Naive thymus-derived CD8-positive, alpha-beta T cell (primary cell): ENCODE measurements around the gene SPACA9. TPM values are rescaled to one million over a fixed set of nuclear protein-coding genes. Genes with fewer than 3 reads are reported as not detected.

Experiments used
- ATAC-seq, 2 donors: fragments of 150-1000 bp; cut with Tn5 transposase in 1 of 2; sonication (Bioruptor Pico), chemical (Tn5 transposase) in 1 of 2; 1 replicate in 1 of 2; 2 replicates in 1 of 2; pipeline ENCODE4 v1.10.0; 2021; ENCODE audit warnings: mild to moderate bottlenecking in 2 of 2, moderate library complexity in 2 of 2
- POLR2A ChIA-PET: fragments of 350-600 bp; sonication (Branson Sonifier 250); formaldehyde crosslinking; loops from one replicate; lab custom pipeline; 2021; ENCODE audit warnings: antibody characterized with exemption; lab: Charles Lee
- DNase-seq, 10 donors: peaks; one replicate each; pipeline versions ENCODE4 v3.0.0 to v3.0.0-alpha.2; 2020 to 2022
- H3K27ac Mint-ChIP-seq, 10 donors: one replicate each; pipeline ENCODE4 v1.8.0; 2020 to 2022; ENCODE audit warnings: mild to moderate bottlenecking in 10 of 10, mixed read lengths in 10 of 10, moderate library complexity in 4 of 10, inconsistent platforms in 1 of 10
- H3K27me3 Mint-ChIP-seq, 5 donors: one replicate each; pipeline ENCODE4 v1.8.0; 2021 to 2022; ENCODE audit warnings: mixed read lengths in 5 of 5
- H3K36me3 Mint-ChIP-seq, 3 donors: one replicate each; pipeline ENCODE4 v1.8.0; 2020 to 2022; ENCODE audit warnings: mixed read lengths in 3 of 3, mild to moderate bottlenecking in 2 of 3, inconsistent platforms in 1 of 3
- H3K4me1 Mint-ChIP-seq, 4 donors: one replicate each; pipeline ENCODE4 v1.8.0; 2021 to 2022; ENCODE audit warnings: mixed read lengths in 4 of 4
- H3K4me3 Mint-ChIP-seq, 10 donors: one replicate each; pipeline ENCODE4 v1.8.0; 2020 to 2022; ENCODE audit warnings: mild to moderate bottlenecking in 10 of 10, mixed read lengths in 10 of 10, moderate library complexity in 6 of 10, inconsistent platforms in 1 of 10
- H3K9me3 Mint-ChIP-seq, 9 donors: one replicate each; pipeline ENCODE4 v1.8.0; 2020 to 2022; ENCODE audit warnings: mixed read lengths in 9 of 9, mild to moderate bottlenecking in 3 of 9, inconsistent platforms in 1 of 9, moderate library complexity in 1 of 9
- polyA plus RNA-seq, 3 donors: library from polyadenylated mRNA; unstranded; fragments of 300-500 nt; fragmentation: Illumina TruSeq; gene quantifications; one replicate each; pipeline ENCODE4 v1.2.3, GENCODE V29; 2021
- total RNA-seq, 8 experiments: library from RNA in 2 of 8; stranded (reverse) in 2 of 8; gene quantifications; one replicate each; pipeline ENCODE4 v1.2.3 and lab custom pipeline; 2021 to 2026

Gene SPACA9
- total and polyA plus RNA-seq, 5 experiments from 2014 or later, result 1.9 to 3.1 (median 2.3) TPM

DNA sequence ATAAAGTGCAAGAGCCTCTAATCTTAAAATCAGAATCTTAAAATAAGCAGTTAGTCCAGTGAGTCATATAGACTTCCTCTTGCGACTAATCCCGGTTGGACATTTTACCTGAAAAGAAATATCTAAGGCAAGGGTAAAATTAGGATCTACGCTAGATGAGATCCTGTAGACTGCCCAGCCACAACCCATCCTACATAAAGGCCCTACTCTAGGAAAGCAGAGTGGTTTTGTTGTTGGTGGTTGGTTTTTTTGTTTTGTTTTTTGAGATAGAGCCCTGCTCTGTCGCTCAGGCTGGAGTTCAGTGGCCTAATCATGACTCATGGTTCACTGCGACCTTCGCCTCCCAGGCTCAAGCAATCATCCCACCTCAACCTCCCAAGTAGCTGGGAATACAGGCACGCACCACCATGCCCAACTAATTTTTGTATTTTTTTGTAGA, 58.8 kb downstream of the SPACA9 start:
- DNase-seq, result no peak
- Mint-ChIP-seq H3K4me1 (peaks cover 3 to 17% (median 12%) of the 10 kb centered on the region in 4 donors), H3K27ac (no peak overlapping the region)

DNA sequence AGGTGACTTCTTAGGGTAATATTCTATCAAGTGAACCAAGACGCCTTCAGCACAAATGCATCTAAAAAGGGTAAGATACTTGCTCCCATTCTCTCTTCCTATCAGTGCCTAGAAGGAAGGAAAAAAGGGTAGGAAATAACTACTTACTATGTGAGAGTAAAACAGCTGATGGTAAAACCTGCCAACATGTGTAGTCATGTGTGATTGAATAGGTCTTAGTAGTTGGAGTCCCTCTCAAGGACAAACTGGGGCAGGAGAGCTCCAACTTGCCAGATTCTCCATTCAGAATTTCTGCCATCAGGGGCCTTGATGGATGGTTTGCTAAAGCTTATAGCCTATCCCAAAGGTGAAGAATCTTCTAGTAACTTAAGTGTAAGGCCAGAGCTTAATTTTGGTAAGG, 60.5 kb downstream of the SPACA9 start:
- peaks cover 15 to 26% (median 19%) of the 10 kb centered on the region in 4 donors for H3K4me1 Mint-ChIP-seq
- no peaks in the 10 kb centered on the region for H3K9me3 Mint-ChIP-seq
- ATAC-seq (no peak), DNase-seq (no peak)
- POLR2A ChIA-PET, result no interaction called here
- H3K27me3 Mint-ChIP-seq, result no peaks in the 10 kb centered on the region
- H3K4me3 Mint-ChIP-seq, result no peak overlapping the region
- peaks cover 0 to 11% (median 2%) of the 10 kb centered on the region in 3 donors for H3K36me3 Mint-ChIP-seq
- no peak overlapping the region for H3K27ac Mint-ChIP-seq

More for the DNA sequence above, 58.8 kb downstream of the SPACA9 start:
- POLR2A ChIA-PET, result no interaction called here
- no peaks in the 10 kb centered on the region for H3K9me3 Mint-ChIP-seq
- no peak for ATAC-seq
- H3K27me3 Mint-ChIP-seq, result no peaks in the 10 kb centered on the region
- H3K4me3 Mint-ChIP-seq, result no peak overlapping the region
- peaks cover 0 to 26% (median 10%) of the 10 kb centered on the region in 3 donors for H3K36me3 Mint-ChIP-seq

Other genes with a start within 250 kb of the SPACA9 start
- 10 to 100 TPM; 25.1 to 25.2 TPM for gene DDX31, start 208.9 kb upstream of the SPACA9 start, total RNA-seq
- gene DDX31, start 208.9 kb upstream of the SPACA9 start, polyA plus RNA-seq, result 1 to 10 TPM; 6.2 to 9.7 (median 7.6) TPM
- 10 to 100 TPM; 12.8 TPM for gene GTF3C4, start 208.4 kb upstream of the SPACA9 start, total RNA-seq
- gene GTF3C4, start 208.4 kb upstream of the SPACA9 start, polyA plus RNA-seq, result 1 to 10 TPM; 3.1 to 3.5 (median 3.5) TPM
- gene AK8, start 614 bp upstream of the SPACA9 start, total RNA-seq, result not detected
- under 1 TPM in 1 of 3 donors, not detected in 2; 0.14 TPM for gene AK8, start 614 bp upstream of the SPACA9 start, polyA plus RNA-seq
- 10 to 100 TPM; 82.4 to 86.2 TPM for gene TSC1, start 65.7 kb downstream of the SPACA9 start, total RNA-seq
- gene TSC1, start 65.7 kb downstream of the SPACA9 start, polyA plus RNA-seq, result 1 to 10 TPM; 4.8 to 8.7 (median 8.3) TPM
- gene GFI1B, start 99.8 kb downstream of the SPACA9 start, total RNA-seq, result under 1 TPM in 1 of 2 experiments, not detected in 1; 0.39 TPM
- gene GFI1B, start 99.8 kb downstream of the SPACA9 start, polyA plus RNA-seq, result under 1 TPM in 1 of 3 donors, not detected in 2; 0.16 TPM
- gene GTF3C5, start 152.1 kb downstream of the SPACA9 start, total RNA-seq, result 10 to 100 TPM; 78.7 to 81.2 TPM
- gene GTF3C5, start 152.1 kb downstream of the SPACA9 start, polyA plus RNA-seq, result 10 to 100 TPM; 33.7 to 40.1 (median 37.8) TPM
- gene CEL, start 183.1 kb downstream of the SPACA9 start, total RNA-seq, result 1 to 10 TPM; 1.3 to 1.6 TPM
- gene CEL, start 183.1 kb downstream of the SPACA9 start, polyA plus RNA-seq, result not detected
- gene RALGDS, start 242.3 kb downstream of the SPACA9 start, total RNA-seq, result 10 to 100 TPM; 93.7 to 99.9 TPM
- gene RALGDS, start 242.3 kb downstream of the SPACA9 start, polyA plus RNA-seq, result 10 to 100 TPM; 14.1 to 35.5 (median 29.4) TPM